Measurements from ENCODE around the gene ZNF12.

The ZNF12 gene

GRCh38 chr7:6646465-6646864 lies 60.3 kb downstream of the ZNF12 start:
- no peak for DNase-seq

- no peak for DNase-seq
These were observed 62.0 kb downstream of the ZNF12 start for GRCh38 chr7:6644728-6645127.

- no peak for DNase-seq
These were observed 62.7 kb downstream of the ZNF12 start for GRCh38 chr7:6643915-6644625.

GRCh38 chr7:6642861-6643640 lies 63.7 kb downstream of the ZNF12 start:
- DNase-seq: no peak

GRCh38 chr7:6642239-6642839 lies 64.4 kb downstream of the ZNF12 start:
- no peak for DNase-seq

GRCh38 chr7:6641305-6642035 lies 65.3 kb downstream of the ZNF12 start:
- DNase-seq: no peak

GRCh38 chr7:6640246-6640721 lies 66.5 kb downstream of the ZNF12 start:
- no peak for DNase-seq

GRCh38 chr7:6639627-6640026 lies 67.1 kb downstream of the ZNF12 start:
- no peak for DNase-seq

- DNase-seq: no peak
These were observed 67.7 kb downstream of the ZNF12 start for GRCh38 chr7:6639032-6639431.
